Activated naive CD4-positive, alpha-beta T cell treated with anti-CD3 and anti-CD28 coated beads, Interleukin-2, amount 10 ng/mL, durations not matched to agents 7 days and 5 days (primary cell): ENCODE results near the gene CD79B.
"Not testable (repeated sequence)": the region's sequence is repeated elsewhere in the genome, so short reads cannot be mapped to it uniquely, and the experiment has no call there.

Experiments used
- CTCF ChIA-PET: fragments of 350-600 bp; sonication (Branson Sonifier 250); formaldehyde crosslinking; loops from one replicate; lab custom pipeline; 2021; ENCODE audit warnings: antibody characterized with exemption; lab: Charles Lee
- DNase-seq: peaks from one replicate; pipeline ENCODE4 v3.0.0-alpha.2; 2020
- H3K27ac Mint-ChIP-seq: one replicate; pipeline ENCODE4 v1.8.0; 2021; ENCODE audit warnings: mild to moderate bottlenecking, moderate library complexity, mixed read lengths
- H3K27me3 Mint-ChIP-seq: one replicate; pipeline ENCODE4 v1.8.0; 2021; ENCODE audit warnings: mild to moderate bottlenecking, mixed read lengths
- H3K36me3 Mint-ChIP-seq: one replicate; pipeline ENCODE4 v1.8.0; 2021; ENCODE audit warnings: mixed read lengths
- H3K4me1 Mint-ChIP-seq: one replicate; pipeline ENCODE4 v1.8.0; 2021; ENCODE audit warnings: mixed read lengths
- H3K4me3 Mint-ChIP-seq: one replicate; pipeline ENCODE4 v1.8.0; 2021; ENCODE audit warnings: mild to moderate bottlenecking, moderate library complexity, mixed read lengths
- H3K9me3 Mint-ChIP-seq: one replicate; pipeline ENCODE4 v1.8.0; 2021; ENCODE audit warnings: mixed read lengths

CD79B gene

GRCh38 chr17:63934183-63935112 is 2.3 kb upstream of the CD79B start:
- Mint-ChIP-seq H3K9me3 (no peaks in the 10 kb centered on the region), H3K36me3 (peaks cover 7% of the 10 kb centered on the region), H3K4me3 (no peak overlapping the region), H3K4me1 (peaks cover 44% of the 10 kb centered on the region), H3K27ac (no peak overlapping the region), H3K27me3 (peaks cover 56% of the 10 kb centered on the region)
- CTCF ChIA-PET: interaction anchor here (1.5 to 5.9 kb wide), 4 partner anchors 12 to 91 kb away, joined by 3 to 39 read pairs (median 6); no protein-coding TSS in a partner anchor
- no peak for DNase-seq

GRCh38 chr17:63933598-63933997 is 1.5 kb upstream of the CD79B start:
- H3K4me1 Mint-ChIP-seq: peaks cover 37% of the 10 kb centered on the region
- no peak overlapping the region for H3K4me3 Mint-ChIP-seq
- H3K27me3 Mint-ChIP-seq: peaks cover 52% of the 10 kb centered on the region
- no peaks in the 10 kb centered on the region for H3K9me3 Mint-ChIP-seq
- DNase-seq: no peak
- H3K27ac Mint-ChIP-seq: no peak overlapping the region
- CTCF ChIA-PET: interaction anchor here (0.7 to 5.9 kb wide), 4 partner anchors 13 to 92 kb away, joined by 3 to 39 read pairs (median 6); no protein-coding TSS in a partner anchor
- peaks cover 11% of the 10 kb centered on the region for H3K36me3 Mint-ChIP-seq

DNA sequence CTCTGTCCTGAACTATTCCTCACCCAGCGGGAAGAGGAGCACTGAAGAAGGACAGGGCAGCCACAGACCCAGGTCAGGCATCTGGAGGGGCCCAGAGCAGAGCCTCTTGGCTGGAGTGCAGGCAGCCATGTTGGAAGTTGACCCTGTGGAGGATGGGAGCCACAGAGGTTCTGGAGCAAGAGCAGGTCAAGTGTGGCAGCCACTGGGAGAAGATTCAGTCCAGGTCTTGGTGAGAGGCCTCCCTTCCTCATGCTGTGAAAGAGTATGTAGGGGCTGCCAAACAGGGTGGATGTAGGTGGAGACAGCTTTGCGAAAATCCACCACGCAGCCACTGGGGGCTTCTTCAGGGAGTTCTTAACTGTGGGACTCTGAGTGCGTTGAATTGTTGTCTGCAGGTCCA is 590 bp upstream of the CD79B start:
- Mint-ChIP-seq H3K4me3 (peak overlapping the region; percentile 93), H3K36me3 (peaks cover 11% of the 10 kb centered on the region), H3K27ac (peak overlapping the region; percentile 90), H3K27me3 (peaks cover 43% of the 10 kb centered on the region), H3K4me1 (peaks cover 32% of the 10 kb centered on the region), H3K9me3 (no peaks in the 10 kb centered on the region)
- CTCF ChIA-PET: interaction anchor here (0.9 to 5.9 kb wide), 9 partner anchors 14 to 349 kb away, joined by 3 to 39 read pairs (median 7); partner anchors contain the start of genes CSHL1 and GH1
- no peak for DNase-seq

DNA sequence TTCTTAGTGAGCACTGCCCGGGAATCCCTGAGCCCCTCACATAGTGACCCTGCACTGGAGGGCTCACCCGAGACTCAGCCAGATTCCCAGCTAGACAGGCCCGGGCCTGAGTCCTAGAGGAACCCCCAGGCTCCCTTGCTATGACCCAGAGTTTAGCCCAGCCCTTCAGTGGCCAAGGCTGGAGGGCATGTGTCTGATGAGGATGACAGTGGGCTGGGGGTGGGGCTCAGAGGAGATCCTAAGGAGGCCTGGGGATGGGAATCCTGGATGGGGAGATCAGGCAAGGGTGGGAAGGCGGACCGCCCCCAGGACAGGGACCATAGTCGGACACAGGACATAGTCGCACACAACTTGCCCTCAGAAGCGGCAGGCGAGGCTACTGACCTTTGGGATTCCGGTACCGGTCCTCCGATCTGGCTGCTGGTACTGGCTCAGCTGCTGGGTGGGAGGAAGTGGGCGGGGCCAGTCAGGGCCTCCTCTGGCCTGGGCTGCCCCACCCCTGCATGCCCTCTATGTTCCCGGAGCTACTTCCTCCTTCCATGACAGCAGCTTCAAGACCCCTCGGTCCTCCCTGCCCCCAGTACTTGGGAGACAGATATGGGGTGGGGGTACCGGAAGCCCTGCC is 1.1 kb downstream of the CD79B start:
- DNase-seq: peak; percentile 82
- Mint-ChIP-seq H3K4me3 (peak overlapping the region; percentile 93), H3K36me3 (peaks cover 11% of the 10 kb centered on the region), H3K27me3 (peaks cover 35% of the 10 kb centered on the region), H3K27ac (peak overlapping the region; percentile 84), H3K9me3 (no peaks in the 10 kb centered on the region), H3K4me1 (peaks cover 31% of the 10 kb centered on the region)
- CTCF ChIA-PET: interaction anchor here (1.0 to 5.9 kb wide), 10 partner anchors 9 to 202 kb away, joined by 3 to 39 read pairs (median 6); partner anchors contain the start of genes CSHL1, GH1 and ICAM2

DNA sequence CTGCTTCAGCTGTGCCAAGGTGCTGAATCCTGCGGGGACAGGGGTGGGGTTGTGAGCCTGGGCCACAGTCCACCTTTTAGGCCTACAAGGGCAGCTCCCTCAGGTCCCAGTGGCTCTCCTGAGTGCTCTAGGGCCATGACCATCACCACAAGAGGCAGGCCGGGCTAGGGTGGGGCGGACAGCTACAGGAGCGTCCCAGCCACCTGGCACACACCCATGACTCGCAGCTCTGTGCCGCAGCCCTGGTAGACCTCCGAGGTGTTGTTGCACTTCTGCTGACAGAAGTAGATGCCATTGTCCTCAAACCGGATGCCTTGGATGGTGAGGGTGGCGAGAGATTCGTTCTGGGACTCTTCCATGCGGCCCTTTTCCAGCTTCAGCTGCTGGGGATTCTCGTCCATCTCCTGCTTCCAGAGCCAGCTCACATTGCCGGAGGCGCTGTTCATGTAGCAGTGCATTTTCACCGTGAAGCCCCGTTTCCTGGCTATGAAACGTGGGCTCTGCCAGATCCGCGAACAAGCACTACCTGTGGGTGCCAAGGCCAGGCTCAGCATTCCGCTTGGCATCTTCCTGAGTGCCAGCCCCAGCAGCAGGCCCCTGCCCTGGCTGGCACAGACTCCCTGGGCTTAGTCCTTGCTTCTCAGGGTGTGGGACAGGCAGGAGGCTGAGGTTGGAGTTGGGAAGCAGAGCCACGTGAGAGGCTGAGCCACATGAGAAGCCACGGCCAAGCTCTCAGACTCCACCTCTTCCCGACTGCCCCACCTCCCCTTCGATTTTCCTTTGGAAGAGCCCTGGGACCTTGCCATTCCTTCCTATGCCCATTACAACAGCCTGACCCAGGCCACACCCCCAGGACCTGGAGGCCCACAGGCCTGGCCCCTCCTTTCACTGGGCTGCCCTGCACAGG is 2.0 kb downstream of the CD79B start:
- Mint-ChIP-seq H3K4me1 (peaks cover 30% of the 10 kb centered on the region), H3K4me3 (peak overlapping the region; percentile 93), H3K36me3 (peaks cover 11% of the 10 kb centered on the region), H3K9me3 (no peaks in the 10 kb centered on the region), H3K27ac (peak overlapping the region; percentile 74), H3K27me3 (peaks cover 32% of the 10 kb centered on the region)
- DNase-seq: no peak
- CTCF ChIA-PET: interaction anchor here (0.9 to 5.9 kb wide), 6 partner anchors 11 to 203 kb away, joined by 4 to 39 read pairs (median 12); partner anchors contain the start of genes GH1 and ICAM2

GRCh38 chr17:63928966-63929695 is 3.0 kb downstream of the CD79B start:
- DNase-seq: no peak
- no peak overlapping the region for H3K4me3 Mint-ChIP-seq
- peaks cover 30% of the 10 kb centered on the region for H3K4me1 Mint-ChIP-seq
- H3K36me3 Mint-ChIP-seq: peaks cover 11% of the 10 kb centered on the region
- peaks cover 29% of the 10 kb centered on the region for H3K27me3 Mint-ChIP-seq
- CTCF ChIA-PET: interaction anchor here (0.9 to 5.9 kb wide), 8 partner anchors 10 to 97 kb away, joined by 3 to 39 read pairs (median 6); partner anchors contain the start of genes GH1 and ICAM2
- H3K9me3 Mint-ChIP-seq: no peaks in the 10 kb centered on the region
- H3K27ac Mint-ChIP-seq: peak overlapping the region; percentile 69

DNA sequence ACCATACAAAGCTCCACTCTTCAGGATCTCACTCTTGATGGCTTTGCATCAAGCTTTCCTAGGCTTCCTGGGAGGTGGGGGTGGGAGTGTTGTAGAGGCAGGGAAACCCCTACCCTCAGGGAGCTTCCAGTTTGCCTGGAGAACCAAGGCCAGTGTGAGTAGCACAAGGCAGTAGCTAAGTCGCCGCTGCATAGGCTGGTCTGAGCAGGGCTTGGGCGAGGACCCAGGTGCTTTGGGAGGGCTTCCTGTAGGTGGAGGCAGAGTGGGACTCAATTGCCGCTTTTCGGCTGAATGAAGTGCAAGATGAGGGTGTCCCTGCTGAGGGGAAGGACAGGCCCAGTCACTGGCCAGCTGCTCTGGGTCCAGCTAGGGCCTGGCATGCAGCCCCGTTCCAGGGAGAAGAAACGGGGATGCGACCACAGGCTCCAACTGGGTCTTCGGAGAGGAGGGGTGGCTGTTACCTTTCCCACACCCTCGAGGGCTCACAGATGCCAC is 3.9 kb downstream of the CD79B start:
- Mint-ChIP-seq H3K4me3 (no peak overlapping the region), H3K9me3 (no peaks in the 10 kb centered on the region), H3K4me1 (peaks cover 29% of the 10 kb centered on the region), H3K36me3 (peaks cover 11% of the 10 kb centered on the region), H3K27me3 (peaks cover 20% of the 10 kb centered on the region), H3K27ac (no peak overlapping the region)
- no peak for DNase-seq
- CTCF ChIA-PET: interaction anchor here (1.1 to 4.3 kb wide), 6 partner anchors 9 to 100 kb away, joined by 3 to 27 read pairs (median 5); partner anchors contain the start of gene GH1

- H3K27me3 Mint-ChIP-seq: peaks cover 14% of the 10 kb centered on the region
- no peaks in the 10 kb centered on the region for H3K9me3 Mint-ChIP-seq
- H3K36me3 Mint-ChIP-seq: peaks cover 11% of the 10 kb centered on the region
- H3K4me3 Mint-ChIP-seq: no peak overlapping the region
- CTCF ChIA-PET: interaction anchor here (1.1 to 4.3 kb wide), 6 partner anchors 9 to 101 kb away, joined by 3 to 27 read pairs (median 5); partner anchors contain the start of gene GH1
- peaks cover 23% of the 10 kb centered on the region for H3K4me1 Mint-ChIP-seq
- no peak overlapping the region for H3K27ac Mint-ChIP-seq
- no peak for DNase-seq
These were observed 4.5 kb downstream of the CD79B start for GRCh38 chr17:63927464-63928171.

GRCh38 chr17:63926164-63926563 is 6.0 kb downstream of the CD79B start:
- DNase-seq: no peak
- Mint-ChIP-seq H3K9me3 (no peaks in the 10 kb centered on the region), H3K4me1 (peaks cover 11% of the 10 kb centered on the region), H3K27me3 (peaks cover 20% of the 10 kb centered on the region), H3K27ac (no peak overlapping the region), H3K4me3 (no peak overlapping the region), H3K36me3 (peaks cover 9% of the 10 kb centered on the region)
- CTCF ChIA-PET: interaction anchor here (3.9 kb wide), 1 partner anchor 20 kb away, joined by 17 read pairs; no protein-coding TSS in a partner anchor

GRCh38 chr17:63925615-63926014 is 6.5 kb downstream of the CD79B start:
- CTCF ChIA-PET: interaction anchor here (0.6 to 3.9 kb wide), 3 partner anchors 20 to 59 kb away, joined by 3 to 17 read pairs (median 4); no protein-coding TSS in a partner anchor
- Mint-ChIP-seq H3K36me3 (peaks cover 5% of the 10 kb centered on the region), H3K4me3 (no peak overlapping the region), H3K9me3 (no peaks in the 10 kb centered on the region), H3K27me3 (peaks cover 26% of the 10 kb centered on the region), H3K27ac (no peak overlapping the region), H3K4me1 (peaks cover 6% of the 10 kb centered on the region)
- no peak for DNase-seq

DNA sequence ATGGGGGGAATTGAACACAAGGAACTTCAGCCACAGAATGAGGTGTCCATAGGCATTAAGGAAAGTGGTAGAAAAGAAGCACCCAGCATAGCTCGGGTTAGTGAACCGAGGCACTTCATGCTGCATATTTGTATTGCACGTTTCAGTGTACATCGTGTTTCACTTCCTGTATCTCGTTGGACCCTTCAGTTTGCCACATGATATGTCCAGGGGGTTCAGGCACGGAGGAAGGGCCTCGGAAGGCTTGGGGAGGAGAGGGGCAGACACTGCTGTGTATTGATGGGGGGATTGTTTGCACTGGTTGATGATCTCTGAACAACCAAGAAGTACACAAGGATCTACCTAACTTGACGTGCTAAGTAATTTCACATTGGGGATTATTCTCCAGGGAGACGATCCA is 9.7 kb downstream of the CD79B start:
- not testable (repeated sequence) for H3K27ac Mint-ChIP-seq, DNase-seq, H3K36me3 Mint-ChIP-seq, H3K4me3 Mint-ChIP-seq, H3K9me3 Mint-ChIP-seq, H3K4me1 Mint-ChIP-seq
- H3K27me3 Mint-ChIP-seq: peaks cover 56% of the 10 kb centered on the region
- CTCF ChIA-PET: interaction anchor here (0.9 to 1.2 kb wide), 3 partner anchors 10 to 108 kb away, joined by 3 read pairs; no protein-coding TSS in a partner anchor

- CTCF ChIA-PET: interaction anchor here (0.6 to 4.0 kb wide), 10 partner anchors 9 to 104 kb away, joined by 3 to 83 read pairs (median 18); partner anchors contain the start of genes ICAM2 and PRR29
- H3K9me3 Mint-ChIP-seq, H3K36me3 Mint-ChIP-seq, H3K4me3 Mint-ChIP-seq, H3K27ac Mint-ChIP-seq, H3K4me1 Mint-ChIP-seq, DNase-seq: not testable (repeated sequence)
- H3K27me3 Mint-ChIP-seq: peaks cover 64% of the 10 kb centered on the region
These were observed 11.4 kb downstream of the CD79B start for GRCh38 chr17:63920779-63921178.
